Endodermal cell (in vitro differentiated cells): ENCODE measurements around the gene ARHGEF10L. TPM values are rescaled to one million over a fixed set of nuclear protein-coding genes. Genes with fewer than 3 reads are reported as not detected.

Source experiments
- DNase-seq: peaks from one replicate; pipeline ENCODE4 v3.0.0-alpha.2; 2017
- H3K27ac ChIP-seq: 2 replicates; pipeline ENCODE4 v1.5.1; 2013; ENCODE audit warnings: mild to moderate bottlenecking, low read depth, low read length, moderate library complexity
- H3K27me3 ChIP-seq: 2 replicates; pipeline ENCODE4 v1.6.1; 2013; ENCODE audit warnings: mild to moderate bottlenecking, low read length, moderate library complexity; ENCODE audit not compliant: insufficient read depth, control insufficient read depth, poor library complexity, severe bottlenecking
- H3K36me3 ChIP-seq: 2 replicates; pipeline ENCODE4 v1.7.0; 2013; ENCODE audit warnings: mild to moderate bottlenecking, low read length, moderate library complexity; ENCODE audit not compliant: control insufficient read depth, insufficient read depth
- H3K4me1 ChIP-seq: one replicate; pipeline ENCODE4 v1.7.0; 2013; ENCODE audit warnings: low read length; ENCODE audit not compliant: control insufficient read depth, insufficient read depth
- H3K4me3 ChIP-seq: 2 replicates; pipeline ENCODE4 v1.5.1; 2013; ENCODE audit warnings: mild to moderate bottlenecking, low read length, moderate library complexity
- H3K9ac ChIP-seq: 2 replicates; pipeline ENCODE4 v1.6.1; 2013; ENCODE audit warnings: mild to moderate bottlenecking, low read length, moderate library complexity; ENCODE audit not compliant: poor library complexity, severe bottlenecking; ENCODE audit errors: extremely low read depth
- H3K9me3 ChIP-seq: 2 replicates; pipeline ENCODE4 v1.6.1; 2013; ENCODE audit warnings: mild to moderate bottlenecking, low read length, moderate library complexity; ENCODE audit not compliant: control insufficient read depth
- H3K27ac Mint-ChIP-seq: 2 replicates; pipeline ENCODE4 v1.8.0; 2020; ENCODE audit warnings: mixed read lengths
- H3K27me3 Mint-ChIP-seq: 2 replicates; pipeline ENCODE4 v1.8.0; 2021; ENCODE audit warnings: mild to moderate bottlenecking, mixed read lengths; ENCODE audit not compliant: insufficient read depth
- H3K36me3 Mint-ChIP-seq: 2 replicates; pipeline ENCODE4 v1.8.0; 2020; ENCODE audit warnings: low read depth, mixed read lengths
- H3K4me1 Mint-ChIP-seq: 2 replicates; pipeline ENCODE4 v1.8.0; 2020; ENCODE audit warnings: mixed read lengths
- H3K4me3 Mint-ChIP-seq: 2 replicates; pipeline ENCODE4 v1.8.0; 2020; ENCODE audit warnings: mild to moderate bottlenecking, moderate library complexity, mixed read lengths
- H3K9me3 Mint-ChIP-seq: 2 replicates; pipeline ENCODE4 v1.8.0; 2020; ENCODE audit warnings: mild to moderate bottlenecking, mixed read lengths
- WGBS, 2 experiments: methylation state at CpG; one replicate each; pipeline versions ENCODE4 v1.1.5 to v1.1.7; 2013; ENCODE audit warnings: missing lambda C conversion rate in 2 of 2, mixed read lengths in 1 of 2; ENCODE audit not compliant: insufficient coverage in 1 of 2, insufficient read length in 1 of 2; 5-methylcytosine and 5-hydroxymethylcytosine counted together
- total RNA-seq, 2 donors: library from RNA; stranded (reverse); fragmentation: NEBNext Ultra II Directional in 1 of 2; extraction: Animal tissue kit (Norgen Biotek cat#: 25700) in 1 of 2; gene quantifications; 2 replicates in 1 of 2; 3 replicates in 1 of 2; pipeline ENCODE4 v1.2.1, GENCODE V29; 2021
- TF ChIP-seq, protein P1 (sequence below): fragments of 200-600 bp; sonication (generic); conservative IDR thresholded peaks from 2 replicates; pipeline ENCODE4 v1.5.0; 2021; ENCODE audit warnings: antibody characterized with exemption, mild to moderate bottlenecking

Gene ARHGEF10L
- total RNA-seq, 2 donors from 2014 or later, result 5.2 to 10.5 TPM

DNA sequence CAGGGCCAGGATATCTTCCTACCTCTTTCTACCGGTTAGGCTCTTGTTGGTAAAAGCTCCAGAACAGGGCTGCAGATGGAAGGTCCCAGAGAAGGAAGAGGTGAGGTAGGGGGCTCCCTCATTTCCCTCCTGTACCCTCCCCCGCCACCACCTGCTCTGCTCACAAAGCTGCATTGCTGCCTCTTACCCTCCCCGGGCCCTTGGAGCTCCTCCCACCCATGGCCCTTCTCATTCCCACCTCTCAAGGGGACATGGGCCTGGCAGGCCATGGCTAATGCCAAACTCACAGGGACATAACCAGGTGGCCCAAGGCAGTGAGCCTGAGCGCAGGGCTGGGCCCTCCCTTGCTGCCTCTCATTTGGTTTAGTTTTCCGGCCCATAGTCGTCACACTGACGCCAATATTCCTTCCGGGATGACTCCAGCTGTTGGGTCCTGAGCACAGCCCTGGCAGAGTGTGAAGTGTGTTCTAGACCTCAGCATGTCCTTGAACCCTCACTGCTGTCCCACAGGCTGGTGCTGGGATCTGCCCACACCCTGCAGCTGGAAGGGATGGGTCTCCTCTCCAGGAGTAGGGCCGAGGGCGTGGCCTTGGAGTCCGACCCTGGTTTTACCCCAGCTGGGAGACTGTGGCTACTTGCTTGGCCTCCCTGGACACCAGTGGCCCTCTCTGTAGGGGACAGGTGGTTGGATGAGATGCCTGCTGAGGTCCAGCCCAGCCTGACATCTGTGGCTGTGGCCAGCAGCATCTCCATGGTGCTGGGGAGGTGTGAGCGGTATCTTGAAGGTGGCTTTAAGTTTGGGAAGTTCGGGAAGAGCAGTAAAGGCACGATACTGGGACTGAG lies 104.6 kb downstream of the ARHGEF10L start:
- Mint-ChIP-seq H3K27ac (no peak overlapping the region), H3K36me3 (no peaks in the 10 kb centered on the region), H3K4me1 (no peaks in the 10 kb centered on the region), H3K27me3 (no peaks in the 10 kb centered on the region), H3K4me3 (no peak overlapping the region), H3K9me3 (no peaks in the 10 kb centered on the region)
- H3K27me3 ChIP-seq, result no peaks in the 10 kb centered on the region
- 91 to 93% methylated on average over 7 to 14 of the region's 14 CpGs for WGBS, 2 experiments
- H3K9me3 ChIP-seq, result no peaks in the 10 kb centered on the region
- H3K4me1 ChIP-seq, result no peaks in the 10 kb centered on the region
- DNase-seq, result no peak
- no peaks in the 10 kb centered on the region for H3K36me3 ChIP-seq
- H3K9ac ChIP-seq, result no peak overlapping the region
- H3K4me3 ChIP-seq, result no peak overlapping the region
- TF ChIP-seq, protein P1, sequence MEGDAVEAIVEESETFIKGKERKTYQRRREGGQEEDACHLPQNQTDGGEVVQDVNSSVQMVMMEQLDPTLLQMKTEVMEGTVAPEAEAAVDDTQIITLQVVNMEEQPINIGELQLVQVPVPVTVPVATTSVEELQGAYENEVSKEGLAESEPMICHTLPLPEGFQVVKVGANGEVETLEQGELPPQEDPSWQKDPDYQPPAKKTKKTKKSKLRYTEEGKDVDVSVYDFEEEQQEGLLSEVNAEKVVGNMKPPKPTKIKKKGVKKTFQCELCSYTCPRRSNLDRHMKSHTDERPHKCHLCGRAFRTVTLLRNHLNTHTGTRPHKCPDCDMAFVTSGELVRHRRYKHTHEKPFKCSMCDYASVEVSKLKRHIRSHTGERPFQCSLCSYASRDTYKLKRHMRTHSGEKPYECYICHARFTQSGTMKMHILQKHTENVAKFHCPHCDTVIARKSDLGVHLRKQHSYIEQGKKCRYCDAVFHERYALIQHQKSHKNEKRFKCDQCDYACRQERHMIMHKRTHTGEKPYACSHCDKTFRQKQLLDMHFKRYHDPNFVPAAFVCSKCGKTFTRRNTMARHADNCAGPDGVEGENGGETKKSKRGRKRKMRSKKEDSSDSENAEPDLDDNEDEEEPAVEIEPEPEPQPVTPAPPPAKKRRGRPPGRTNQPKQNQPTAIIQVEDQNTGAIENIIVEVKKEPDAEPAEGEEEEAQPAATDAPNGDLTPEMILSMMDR, result no peak
- H3K27ac ChIP-seq, result peak overlapping the region; percentile 90

DNA sequence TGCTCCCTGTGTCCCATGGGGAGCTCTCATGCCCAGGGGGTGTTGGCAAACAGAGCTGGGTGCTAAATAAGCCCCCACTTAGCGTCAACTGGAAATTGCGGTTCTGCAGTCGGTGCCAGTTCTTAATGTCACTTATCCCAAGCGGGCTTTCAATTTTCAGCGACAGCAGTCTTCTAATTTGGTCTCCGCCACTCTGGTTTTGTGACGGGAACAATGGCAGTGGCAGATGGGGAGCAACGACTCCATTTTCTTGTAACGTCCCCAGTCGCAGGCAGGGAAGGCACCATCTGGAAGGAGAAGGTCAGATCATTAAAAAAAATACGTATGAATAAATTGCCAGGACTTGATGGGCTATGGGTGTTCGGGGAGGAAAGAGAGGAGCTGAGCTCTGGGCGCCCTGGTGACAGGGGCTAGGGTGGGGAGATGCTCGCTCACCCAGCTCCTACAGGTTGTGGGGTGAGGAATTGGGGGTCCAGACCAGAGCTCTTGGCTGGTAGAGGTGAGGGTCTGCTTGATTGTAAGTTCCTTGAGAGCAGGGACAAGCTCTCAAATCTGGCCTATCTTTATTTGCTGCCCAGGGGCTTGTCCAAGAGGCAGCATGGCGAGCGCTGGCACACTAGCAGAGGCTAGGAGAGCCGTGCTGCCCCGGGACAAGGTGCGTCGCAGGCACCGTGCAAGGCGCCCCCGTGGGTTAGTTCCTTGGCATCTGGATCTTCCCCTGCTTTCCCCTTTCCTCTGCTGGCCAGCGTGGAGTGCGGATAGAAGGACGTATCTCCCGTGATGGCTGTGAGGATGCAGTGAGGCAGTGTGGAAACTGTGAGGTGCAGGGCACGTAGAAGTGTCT lies 105.8 kb downstream of the ARHGEF10L start:
- Mint-ChIP-seq H3K27me3 (no peaks in the 10 kb centered on the region), H3K9me3 (no peaks in the 10 kb centered on the region), H3K27ac (no peak overlapping the region), H3K4me3 (no peak overlapping the region), H3K36me3 (no peaks in the 10 kb centered on the region), H3K4me1 (no peaks in the 10 kb centered on the region)
- peak overlapping the region; percentile 90 for H3K27ac ChIP-seq
- no peak overlapping the region for H3K4me3 ChIP-seq
- no peaks in the 10 kb centered on the region for H3K36me3 ChIP-seq
- DNase-seq, result no peak
- TF ChIP-seq, protein P1, result no peak
- no peak overlapping the region for H3K9ac ChIP-seq
- H3K9me3 ChIP-seq, result no peaks in the 10 kb centered on the region
- WGBS, 2 experiments, result 94 to 95% methylated on average over 12 to 28 of the region's 28 CpGs
- no peaks in the 10 kb centered on the region for H3K27me3 ChIP-seq
- no peaks in the 10 kb centered on the region for H3K4me1 ChIP-seq

DNA sequence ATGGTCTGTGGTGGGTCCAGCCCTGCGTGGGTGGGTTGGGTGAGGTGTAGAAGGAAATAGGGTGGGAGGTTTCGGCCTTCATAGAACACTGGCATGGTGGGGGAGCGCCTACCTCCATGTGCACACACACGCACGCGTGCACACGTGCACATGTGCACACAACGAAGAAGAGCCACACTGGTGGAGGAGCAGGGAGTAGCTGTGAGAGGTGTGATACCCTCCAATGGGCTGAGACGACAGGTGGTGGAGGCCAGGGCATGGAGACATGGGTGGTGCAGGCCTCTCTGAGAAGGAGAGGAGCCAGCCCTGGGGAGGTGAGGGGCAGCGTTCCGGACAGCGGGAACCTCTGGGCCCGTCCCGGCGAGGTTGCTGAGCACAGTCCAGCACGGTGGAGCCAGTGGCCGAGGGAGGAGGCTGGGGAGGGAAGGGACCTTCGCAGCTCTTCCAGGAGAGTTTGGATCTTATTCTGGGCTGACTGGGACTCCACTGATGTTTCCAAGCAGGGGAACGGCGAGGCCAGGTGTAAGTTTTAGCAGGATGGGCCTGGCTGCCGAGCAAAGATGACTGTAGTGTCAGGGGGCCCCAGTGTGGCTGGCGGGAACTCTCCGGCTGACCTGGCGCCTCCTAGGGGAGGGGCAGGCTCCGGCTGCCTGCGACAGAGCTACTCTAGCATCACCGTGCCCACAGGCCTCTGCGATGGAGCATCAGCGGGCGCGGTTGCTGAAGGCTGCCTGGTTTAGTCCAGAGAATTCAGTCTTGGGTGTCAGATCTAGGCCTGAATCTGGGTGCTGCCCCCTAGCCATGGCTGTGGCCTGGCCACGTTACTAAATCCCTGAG lies 107.2 kb downstream of the ARHGEF10L start:
- Mint-ChIP-seq H3K27ac (no peak overlapping the region), H3K27me3 (no peaks in the 10 kb centered on the region), H3K9me3 (no peaks in the 10 kb centered on the region), H3K36me3 (no peaks in the 10 kb centered on the region), H3K4me1 (no peaks in the 10 kb centered on the region), H3K4me3 (no peak overlapping the region)
- Histone ChIP-seq H3K4me1 (no peaks in the 10 kb centered on the region), H3K4me3 (no peak overlapping the region), H3K27ac (no peak overlapping the region), H3K9ac (no peak overlapping the region), H3K9me3 (no peaks in the 10 kb centered on the region), H3K27me3 (no peaks in the 10 kb centered on the region), H3K36me3 (no peaks in the 10 kb centered on the region)
- peak; percentile 65 for DNase-seq
- TF ChIP-seq, protein P1, result peak; percentile 46
- WGBS, 2 experiments, result 87 to 90% methylated on average over 21 to 32 of the region's 32 CpGs
